Choroid plexus epithelial cell (primary cell): ENCODE measurements around the gene JMY.
"Not testable (repeated sequence)": the region's sequence is repeated elsewhere in the genome, so short reads cannot be mapped to it uniquely, and the experiment has no call there.

Experiments
- DNase-seq: peaks from one replicate; pipeline ENCODE4 v3.0.0-alpha.2; 2010; ENCODE audit warnings: low read depth
- H3K4me3 ChIP-seq: 2 replicates; pipeline ENCODE4 v1.5.1; 2011; ENCODE audit warnings: low read depth, mild to moderate bottlenecking, control low read depth, low read length, moderate library complexity
- TF ChIP-seq, protein P1 (sequence below): conservative IDR thresholded peaks from 2 replicates; pipeline ENCODE4 v1.5.1; 2011; ENCODE audit warnings: low read depth, mild to moderate bottlenecking, control low read depth, inconsistent platforms, low read length, moderate library complexity

Gene JMY

DNA sequence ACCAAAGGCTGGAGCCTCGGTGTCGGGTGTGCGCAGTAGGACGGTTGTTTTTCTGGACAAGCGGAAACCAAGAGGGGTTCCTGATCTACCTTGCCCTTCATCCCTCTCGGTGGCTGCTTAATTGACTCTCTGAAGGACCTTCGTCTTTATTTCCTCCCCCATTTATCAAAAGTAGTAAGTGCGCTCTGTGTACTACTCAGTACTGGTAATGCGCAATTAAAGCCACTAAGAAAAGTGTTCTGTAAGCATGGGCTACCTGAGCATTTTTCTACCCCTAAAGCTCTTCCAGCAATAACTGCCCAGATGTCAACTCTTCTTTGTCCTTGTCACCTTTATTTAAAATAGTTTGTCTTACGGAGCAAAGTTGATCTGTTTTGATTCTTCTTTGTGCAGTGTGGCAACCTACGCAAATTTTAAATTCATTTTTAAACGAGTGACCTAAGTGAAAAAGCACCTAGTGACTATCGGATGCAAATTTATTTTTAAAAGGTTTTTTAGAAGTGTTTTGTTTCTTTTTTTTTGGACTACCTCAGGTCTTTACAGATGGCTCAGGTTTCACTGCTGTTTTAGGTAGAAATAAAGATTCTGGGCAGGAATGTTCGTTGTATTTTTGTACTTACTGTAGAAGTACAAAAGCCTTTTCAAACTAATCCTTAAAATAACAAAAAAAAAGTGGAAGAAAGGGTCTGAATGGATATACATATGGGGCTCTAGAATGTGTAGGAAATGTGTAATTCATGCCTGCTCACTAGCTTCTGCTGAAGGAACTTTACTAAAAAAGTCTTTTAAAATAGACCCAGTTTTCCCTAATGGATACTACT, 2.0 kb downstream of the JMY start:
- peak; percentile 12 for DNase-seq
- peak overlapping the region; percentile 68 for H3K4me3 ChIP-seq
- TF ChIP-seq, protein P1, sequence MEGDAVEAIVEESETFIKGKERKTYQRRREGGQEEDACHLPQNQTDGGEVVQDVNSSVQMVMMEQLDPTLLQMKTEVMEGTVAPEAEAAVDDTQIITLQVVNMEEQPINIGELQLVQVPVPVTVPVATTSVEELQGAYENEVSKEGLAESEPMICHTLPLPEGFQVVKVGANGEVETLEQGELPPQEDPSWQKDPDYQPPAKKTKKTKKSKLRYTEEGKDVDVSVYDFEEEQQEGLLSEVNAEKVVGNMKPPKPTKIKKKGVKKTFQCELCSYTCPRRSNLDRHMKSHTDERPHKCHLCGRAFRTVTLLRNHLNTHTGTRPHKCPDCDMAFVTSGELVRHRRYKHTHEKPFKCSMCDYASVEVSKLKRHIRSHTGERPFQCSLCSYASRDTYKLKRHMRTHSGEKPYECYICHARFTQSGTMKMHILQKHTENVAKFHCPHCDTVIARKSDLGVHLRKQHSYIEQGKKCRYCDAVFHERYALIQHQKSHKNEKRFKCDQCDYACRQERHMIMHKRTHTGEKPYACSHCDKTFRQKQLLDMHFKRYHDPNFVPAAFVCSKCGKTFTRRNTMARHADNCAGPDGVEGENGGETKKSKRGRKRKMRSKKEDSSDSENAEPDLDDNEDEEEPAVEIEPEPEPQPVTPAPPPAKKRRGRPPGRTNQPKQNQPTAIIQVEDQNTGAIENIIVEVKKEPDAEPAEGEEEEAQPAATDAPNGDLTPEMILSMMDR: no peak

- no peak for DNase-seq
- TF ChIP-seq, protein P1: no peak
- no peak overlapping the region for H3K4me3 ChIP-seq
These were observed 4.6 kb downstream of the JMY start for GRCh38 chr5:79240561-79240960.

- TF ChIP-seq, protein P1: no peak
- DNase-seq: peak; percentile 11
- no peak overlapping the region for H3K4me3 ChIP-seq
These were observed 5.6 kb downstream of the JMY start for GRCh38 chr5:79241535-79241979.

DNA sequence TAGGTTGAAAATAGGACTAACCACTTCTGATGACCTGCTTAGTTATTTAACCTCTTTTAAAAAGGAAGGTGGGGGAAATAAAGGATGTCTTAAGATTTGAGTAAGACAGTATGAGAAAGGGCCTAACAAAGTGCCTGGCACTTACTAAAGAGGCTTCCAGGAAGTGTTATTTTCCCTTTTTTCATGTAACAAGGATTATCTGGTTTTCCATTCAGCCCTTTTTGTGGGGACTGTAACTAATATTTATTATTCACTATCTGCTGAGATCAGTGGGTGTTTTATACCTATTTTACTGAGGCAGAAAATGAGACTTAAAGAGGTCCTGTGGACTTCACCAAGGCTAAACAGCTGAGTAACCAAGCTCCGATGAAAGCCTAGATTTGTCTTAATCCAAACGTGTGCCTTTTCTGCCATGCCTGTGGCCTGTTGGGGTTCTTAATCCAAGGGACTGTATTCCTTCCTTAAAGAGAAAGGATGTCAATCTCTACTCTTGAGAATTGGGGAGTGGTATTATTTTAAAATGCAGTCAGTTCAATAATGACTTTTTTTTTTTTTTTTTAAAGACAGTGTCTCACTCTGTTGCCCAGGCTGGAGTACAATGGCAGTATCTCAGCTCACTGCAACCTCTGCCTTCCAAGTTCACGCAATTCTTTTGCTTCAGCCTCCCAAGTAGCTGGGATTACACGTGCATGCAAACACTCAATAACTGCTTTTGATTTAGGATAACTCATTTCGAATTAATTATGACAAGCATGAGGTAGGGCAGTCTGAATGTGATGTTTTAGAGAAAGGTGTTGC, 6.5 kb downstream of the JMY start:
- H3K4me3 ChIP-seq: no peak overlapping the region
- TF ChIP-seq, protein P1: no peak
- no peak for DNase-seq

DNA sequence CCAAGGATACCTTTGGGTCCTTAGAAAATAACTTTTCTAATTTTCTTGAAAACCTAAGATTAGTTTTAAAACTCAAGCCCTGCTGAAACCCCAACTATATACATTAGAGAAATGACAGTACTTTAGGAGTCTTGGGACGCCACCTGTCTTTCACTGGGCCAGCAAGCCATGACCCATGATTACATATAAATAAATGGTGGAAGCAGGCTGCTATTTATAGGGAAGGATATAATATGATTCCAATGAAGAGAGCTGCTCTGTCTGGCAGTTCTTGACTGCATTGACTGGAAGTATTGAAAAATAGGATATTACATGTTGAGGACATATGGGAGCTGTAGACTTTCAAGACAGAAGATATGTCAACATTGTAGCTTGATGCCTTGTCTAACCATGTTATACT, 7.3 kb downstream of the JMY start:
- no peak overlapping the region for H3K4me3 ChIP-seq
- DNase-seq: no peak
- TF ChIP-seq, protein P1: no peak

DNA sequence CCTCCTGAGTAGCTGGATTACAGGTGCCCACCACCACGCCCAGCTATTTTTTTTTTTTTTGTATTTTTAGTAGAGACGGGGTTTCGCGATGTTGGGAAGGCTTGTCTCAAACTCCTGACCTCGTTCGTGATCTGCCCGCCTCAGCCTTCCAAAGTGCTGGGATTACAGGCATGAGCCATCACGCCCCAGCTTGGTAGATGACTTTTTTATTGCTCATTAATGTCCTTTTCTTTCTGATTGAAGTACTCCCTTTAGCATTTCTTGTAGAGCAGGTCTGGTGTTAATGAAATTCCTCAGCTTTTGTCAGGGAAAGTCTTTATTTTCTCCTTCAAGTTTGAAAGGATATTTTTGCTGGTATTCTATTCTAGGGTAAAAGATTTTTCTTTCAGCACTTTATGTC, 18.1 kb downstream of the JMY start:
- not testable (repeated sequence) for DNase-seq, H3K4me3 ChIP-seq

GRCh38 chr5:79255786-79256557, 20.0 kb downstream of the JMY start:
- TF ChIP-seq, protein P1: peak; percentile 80
- no peak overlapping the region for H3K4me3 ChIP-seq
- DNase-seq: peak; percentile 36
